Ovary (tissue), 9 donors: Measurements from ENCODE around the gene PI4KB. TPM values are rescaled to one million over a fixed set of nuclear protein-coding genes. Genes with fewer than 3 reads are reported as not detected.
"Not testable (repeated sequence)": the region's sequence is repeated elsewhere in the genome, so short reads cannot be mapped to it uniquely, and the experiment has no call there.

Experiments used
- DNase-seq, 5 donors: peaks; one replicate each; pipeline ENCODE4 v3.0.0-alpha.2; 2019 to 2020
- H3K27ac ChIP-seq, 2 donors: fragments of 200-600 bp; one replicate each; pipeline versions ENCODE4 v1.5.1 to v1.8.0; 2019 to 2022
- H3K27me3 ChIP-seq: fragments of 200-600 bp; one replicate; pipeline ENCODE4 v1.8.0; 2022
- H3K36me3 ChIP-seq: fragments of 200-600 bp; sonication (generic); one replicate; pipeline ENCODE4 v1.5.1; 2019
- H3K4me1 ChIP-seq: one replicate; pipeline ENCODE4 v1.8.1; 2013; ENCODE audit warnings: mild to moderate bottlenecking, moderate library complexity; ENCODE audit not compliant: insufficient read depth
- H3K4me3 ChIP-seq: fragments of 200-600 bp; sonication (generic); one replicate; pipeline ENCODE4 v1.5.1; 2017
- H3K9me3 ChIP-seq, 2 donors: fragments of 200-600 bp in 1 of 2; sonication (generic) in 1 of 2; one replicate each; pipeline versions ENCODE4 v1.5.1 to v1.8.1; 2013 to 2019; ENCODE audit warnings: mild to moderate bottlenecking in 1 of 2, moderate library complexity in 1 of 2
- CTCF ChIP-seq, 3 donors: fragments of 450-650 bp in 2 of 3; fragments of 200-600 bp in 1 of 3; IDR thresholded peaks; one replicate each; pipeline versions ENCODE4 v1.5.1 to v1.8.0; 2016 to 2022; ENCODE audit warnings: antibody characterized with exemption in 3 of 3, mild to moderate bottlenecking in 1 of 3
- EP300 ChIP-seq: sonication (generic); formaldehyde crosslinking; IDR thresholded peaks from one replicate; pipeline ENCODE4 v1.6.1; 2017; ENCODE audit warnings: antibody characterized with exemption
- POLR2A ChIP-seq: fragments of 450-650 bp; IDR thresholded peaks from one replicate; pipeline ENCODE4 v1.6.1; 2017; ENCODE audit warnings: antibody characterized with exemption, mild to moderate bottlenecking, moderate library complexity
- WGBS, 3 donors: extraction: QIAGEN DNeasy Blood & Tissue Kit in 1 of 3; methylation state at CpG; one replicate each; pipeline versions ENCODE4 v1.1.5 to v1.1.7; 2013 to 2017; 5-methylcytosine and 5-hydroxymethylcytosine counted together
- intact Hi-C, 4 donors: fragments of 100-400 bp; cut with DNase I; formaldehyde crosslinking; loops; one replicate each; pipeline versions ENCODE4 v1.11.0 to v1.15.1; 2022 to 2023
- polyA plus RNA-seq, 2 donors: library from polyadenylated mRNA; stranded (reverse); fragments of 200-250 nt in 1 of 2; fragments of 350-450 nt in 1 of 2; fragmentation: Illumina TruSeq in 1 of 2; extraction: RNeasy Lipid Tissue Mini Kit (QIAGEN cat#74804) in 1 of 2; gene quantifications; one replicate each; pipeline ENCODE4 v1.2.3, GENCODE V29; 2013 to 2014
- total RNA-seq, 7 donors: library from RNA; depleted of rRNA in 2 of 7; stranded (reverse); fragments of >200 nt in 2 of 7; fragmentation: NEBNext Ultra II Directional in 3 of 7; extraction: Animal tissue kit (Norgen Biotek cat#: 25700) in 3 of 7; gene quantifications; one replicate each; pipeline versions ENCODE4 v1.1.0 to v1.2.4, GENCODE V29; 2016 to 2023
- donor health status: DM: no; HTN: no; CAD: no; lungs with moderate emphysema.
- donor health status: DM: no; HTN: no; CAD: no.
- donor health status: Bipolar disorder and iron deficiency.
- donor health status: DM: yes; HTN: yes; CAD: no.
- donor health status: DM: no; HTN: no; CAD: no.
- donor health status: DM: yes; HTN: yes; CAD: no.

The PI4KB gene
- total and polyA plus RNA-seq, 9 donors = 39.8 to 88.9 (median 63.8) TPM

- Histone ChIP-seq H3K36me3 (no peaks in the 10 kb centered on the region), H3K27me3 (no peaks in the 10 kb centered on the region), H3K9me3 (no peaks in the 10 kb centered on the region), H3K4me1 (peaks cover 9% of the 10 kb centered on the region), H3K4me3 (peak within 1 kb of the TSS; percentile 79), H3K27ac (peak within 1 kb of the TSS; percentile 91 to 98)
- no peak for TF ChIP-seq EP300
- TF ChIP-seq POLR2A = peak; percentile 41
- peak in 1 of 3 donors; percentile 16 for TF ChIP-seq CTCF (IDR thresholded peaks at IDR 0.05)
- DNase-seq = peak; percentile 100
- intact Hi-C loops = no loop called here
- 0 to 1% (median 0%) methylated on average over 53 to 74 of the region's 74 CpGs for WGBS, 3 donors
These were observed 45.0 kb downstream of the PI4KB start, which contains the start of gene ZNF687 for GRCh38 chr1:151281969-151282882. TSS of gene ZNF687 (plus strand) at chr1:151282299. CDS start at chr1:151286292, 3,993 bp downstream.

- peak overlapping the region; percentile 79 for H3K4me3 ChIP-seq
- no peaks in the 10 kb centered on the region for H3K9me3 ChIP-seq
- WGBS, 3 donors = 0 to 1% (median 0%) methylated on average over 47 to 48 of the region's 48 CpGs
- TF ChIP-seq EP300 (peak; percentile 87), POLR2A (peak; percentile 86), CTCF (IDR thresholded peaks at IDR 0.05) (peak; percentile 37 to 58 (median 39))
- intact Hi-C loops = no loop called here
- no peaks in the 10 kb centered on the region for H3K27me3 ChIP-seq
- H3K4me1 ChIP-seq = peaks cover 9% of the 10 kb centered on the region
- peak; percentile 97 to 99 (median 98) for DNase-seq
- no peaks in the 10 kb centered on the region for H3K36me3 ChIP-seq
- peak overlapping the region; percentile 91 to 98 for H3K27ac ChIP-seq
These were observed 45.8 kb downstream of the PI4KB start for GRCh38 chr1:151281225-151281968.

- intact Hi-C loops = no loop called here
- peaks cover 3% of the 10 kb centered on the region for H3K4me1 ChIP-seq
- no peak for DNase-seq
- no peaks in the 10 kb centered on the region for H3K27me3 ChIP-seq
- TF ChIP-seq EP300 (no peak), CTCF (IDR thresholded peaks at IDR 0.05) (no peak), POLR2A (no peak)
- H3K4me3 ChIP-seq = no peak overlapping the region
- no peaks in the 10 kb centered on the region for H3K9me3 ChIP-seq
- no peak overlapping the region for H3K27ac ChIP-seq
- 73 to 80% (median 78%) methylated on average over 2 of the region's 2 CpGs for WGBS, 3 donors
- no peaks in the 10 kb centered on the region for H3K36me3 ChIP-seq
These were observed 50.0 kb downstream of the PI4KB start for GRCh38 chr1:151277249-151277648.

- H3K36me3 ChIP-seq, intact Hi-C loops, H3K27me3 ChIP-seq, H3K27ac ChIP-seq, H3K4me3 ChIP-seq, DNase-seq, H3K9me3 ChIP-seq, H3K4me1 ChIP-seq: not testable (repeated sequence)
- WGBS, 3 donors = 77 to 89% (median 88%) methylated on average over 5 of the region's 5 CpGs
These were observed 51.9 kb downstream of the PI4KB start for GRCh38 chr1:151275341-151275740.
